ENCODE results near the gene TEAD3.

- TF ChIP-seq CTCF (IDR thresholded peaks at IDR 0.05): no peak
- TF ChIP-seq POLR2A (IDR thresholded peaks at IDR 0.05): no peak
- TF ChIP-seq EP300 (IDR thresholded peaks at IDR 0.05): no peak
Observed at GRCh38 chr6:35486005-35486925, 10.6 kb downstream of the TEAD3 start.
